OCI-LY3 (cell line): Measurements from ENCODE around the gene TMEFF1.

Experiments used
- H2AFZ ChIP-seq: fragments of 200-600, 300-600 bp; shearing (Covaris generic); 2 replicates; pipeline ENCODE4 v1.6.0; 2014; ENCODE audit warnings: antibody characterized with exemption, low read depth, low read length
- H3K27ac ChIP-seq: fragments of 200-600, 300-600 bp; sonication (generic); 2 replicates; pipeline ENCODE4 v1.5.1; 2014; ENCODE audit warnings: mild to moderate bottlenecking, low read length, moderate library complexity, mixed read lengths
- H3K27me3 ChIP-seq: fragments of 200-600, 300-600 bp; sonication (generic); 2 replicates; pipeline ENCODE4 v1.6.1; 2014; ENCODE audit warnings: low read depth, low read length, mixed read lengths
- H3K36me3 ChIP-seq: fragments of 200-600, 300-600 bp; sonication (generic); replicated peaks from 2 replicates; pipeline ENCODE3; 2014; ENCODE audit warnings: low read depth, low read length, mixed read lengths
- H3K4me1 ChIP-seq: fragments of 300-600, 200-600 bp; sonication (generic); 2 replicates; pipeline ENCODE4 v1.6.1; 2014; ENCODE audit warnings: low read length, mixed read lengths
- H3K4me2 ChIP-seq: fragments of 200-600, 300-600 bp; sonication (generic); 2 replicates; pipeline ENCODE4 v1.6.1; 2014; ENCODE audit warnings: low read length, mixed read lengths
- H3K4me3 ChIP-seq: fragments of 300-600, 200-600 bp; sonication (generic); 2 replicates; pipeline ENCODE4 v1.5.1; 2014; ENCODE audit warnings: antibody characterized with exemption, mild to moderate bottlenecking, low read length, moderate library complexity
- H3K79me2 ChIP-seq: fragments of 300-600, 200-600 bp; shearing (Covaris generic); 2 replicates; pipeline ENCODE4 v1.6.1; 2014; ENCODE audit warnings: mild to moderate bottlenecking, low read length, mixed read lengths
- H3K9ac ChIP-seq: fragments of 300-600, 200-600 bp; shearing (Covaris generic); 2 replicates; pipeline ENCODE4 v1.6.0; 2014; ENCODE audit warnings: mild to moderate bottlenecking, low read length, moderate library complexity
- H3K9me3 ChIP-seq: fragments of 200-600, 300-600 bp; shearing (Covaris generic); 2 replicates; pipeline ENCODE4 v1.6.1; 2014; ENCODE audit warnings: low read length, mixed read lengths; ENCODE audit not compliant: insufficient read depth
- H4K20me1 ChIP-seq: fragments of 200-600, 300-600 bp; sonication (generic); 2 replicates; pipeline ENCODE4 v1.6.1; 2016; ENCODE audit warnings: low read length, mixed read lengths; ENCODE audit not compliant: insufficient read depth
- EZH2phosphoT487 ChIP-seq: fragments of 200-600 bp; shearing (Covaris generic); IDR thresholded peaks from 2 replicates; pipeline ENCODE4 v1.6.1; 2018; ENCODE audit warnings: antibody characterized with exemption, mixed run types, low read depth
- TF ChIP-seq, protein P1 (sequence below): fragments of 200-600, 300-600 bp; sonication (generic); IDR thresholded peaks from 2 replicates; pipeline ENCODE4 v1.5.1; 2014; ENCODE audit warnings: antibody characterized with exemption, low read length, low read depth

The TMEFF1 gene

GRCh38 chr9:100427366-100428263 lies 45.3 kb upstream of the TMEFF1 start:
- Histone ChIP-seq H2AFZ (peak overlapping the region; percentile 74), H3K79me2 (peaks cover 29% of the 10 kb centered on the region), H3K9me3 (no peaks in the 10 kb centered on the region), H4K20me1 (no peaks in the 10 kb centered on the region), H3K4me1 (peaks cover 16% of the 10 kb centered on the region), H3K27me3 (no peaks in the 10 kb centered on the region), H3K4me2 (peak overlapping the region; percentile 84), H3K4me3 (peak overlapping the region; percentile 99), H3K9ac (peak overlapping the region; percentile 80), H3K36me3 (no peaks in the 10 kb centered on the region), H3K27ac (no peak overlapping the region)
- TF ChIP-seq, protein P1, sequence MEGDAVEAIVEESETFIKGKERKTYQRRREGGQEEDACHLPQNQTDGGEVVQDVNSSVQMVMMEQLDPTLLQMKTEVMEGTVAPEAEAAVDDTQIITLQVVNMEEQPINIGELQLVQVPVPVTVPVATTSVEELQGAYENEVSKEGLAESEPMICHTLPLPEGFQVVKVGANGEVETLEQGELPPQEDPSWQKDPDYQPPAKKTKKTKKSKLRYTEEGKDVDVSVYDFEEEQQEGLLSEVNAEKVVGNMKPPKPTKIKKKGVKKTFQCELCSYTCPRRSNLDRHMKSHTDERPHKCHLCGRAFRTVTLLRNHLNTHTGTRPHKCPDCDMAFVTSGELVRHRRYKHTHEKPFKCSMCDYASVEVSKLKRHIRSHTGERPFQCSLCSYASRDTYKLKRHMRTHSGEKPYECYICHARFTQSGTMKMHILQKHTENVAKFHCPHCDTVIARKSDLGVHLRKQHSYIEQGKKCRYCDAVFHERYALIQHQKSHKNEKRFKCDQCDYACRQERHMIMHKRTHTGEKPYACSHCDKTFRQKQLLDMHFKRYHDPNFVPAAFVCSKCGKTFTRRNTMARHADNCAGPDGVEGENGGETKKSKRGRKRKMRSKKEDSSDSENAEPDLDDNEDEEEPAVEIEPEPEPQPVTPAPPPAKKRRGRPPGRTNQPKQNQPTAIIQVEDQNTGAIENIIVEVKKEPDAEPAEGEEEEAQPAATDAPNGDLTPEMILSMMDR = no peak
- TF ChIP-seq EZH2phosphoT487 = no peak

DNA sequence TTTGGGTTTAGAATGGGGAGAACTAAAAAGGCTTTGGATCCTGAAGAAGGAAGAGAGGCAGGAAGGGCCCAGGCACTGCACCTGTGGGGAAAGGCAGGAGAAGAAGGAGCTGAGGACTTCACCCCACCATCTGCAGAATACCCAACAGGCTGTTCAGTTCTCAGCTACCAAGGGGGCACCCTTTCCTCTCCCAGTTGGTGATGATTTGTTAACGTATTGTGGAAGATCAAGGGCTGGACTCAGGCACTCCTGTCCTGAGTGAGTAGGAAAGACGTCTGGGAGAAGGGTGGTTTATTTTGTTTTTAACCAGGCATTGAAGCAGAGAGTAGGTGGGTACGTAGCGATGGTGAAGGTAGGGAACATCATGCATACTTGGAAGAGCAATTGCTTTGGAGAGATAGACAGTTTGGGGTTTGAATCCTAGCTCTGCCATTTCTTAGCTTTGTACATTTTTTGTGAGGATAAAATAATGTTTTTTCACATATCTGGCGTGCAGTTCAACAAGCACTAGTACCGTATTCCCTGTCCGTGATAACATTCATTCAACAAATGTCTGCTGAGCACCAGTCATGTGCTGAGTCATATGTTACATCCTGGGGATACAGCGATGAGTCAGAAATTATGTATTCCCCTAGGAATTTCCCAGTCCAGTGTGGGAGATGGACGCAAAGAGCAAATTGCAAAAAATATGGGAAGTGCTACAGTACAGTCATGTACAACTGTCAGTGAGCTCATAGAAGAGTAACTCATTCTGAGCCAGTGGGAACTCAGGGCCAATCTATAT lies 43.9 kb upstream of the TMEFF1 start:
- Histone ChIP-seq H4K20me1 (no peaks in the 10 kb centered on the region), H3K4me1 (peaks cover 16% of the 10 kb centered on the region), H3K27me3 (no peaks in the 10 kb centered on the region), H3K4me3 (no peak overlapping the region), H3K27ac (no peak overlapping the region), H3K9ac (no peak overlapping the region), H3K9me3 (no peaks in the 10 kb centered on the region), H3K4me2 (no peak overlapping the region), H3K36me3 (no peaks in the 10 kb centered on the region), H3K79me2 (peaks cover 29% of the 10 kb centered on the region), H2AFZ (no peak overlapping the region)
- no peak for TF ChIP-seq EZH2phosphoT487
- TF ChIP-seq, protein P1 = no peak

GRCh38 chr9:100430286-100430940 lies 42.5 kb upstream of the TMEFF1 start:
- no peaks in the 10 kb centered on the region for H3K27me3 ChIP-seq
- TF ChIP-seq EZH2phosphoT487 = no peak
- TF ChIP-seq, protein P1 = no peak
- peaks cover 29% of the 10 kb centered on the region for H3K79me2 ChIP-seq
- no peaks in the 10 kb centered on the region for H3K9me3 ChIP-seq
- no peaks in the 10 kb centered on the region for H3K36me3 ChIP-seq
- no peak overlapping the region for H3K9ac ChIP-seq
- H2AFZ ChIP-seq = no peak overlapping the region
- H3K4me2 ChIP-seq = no peak overlapping the region
- H3K27ac ChIP-seq = no peak overlapping the region
- H3K4me1 ChIP-seq = peaks cover 16% of the 10 kb centered on the region
- H4K20me1 ChIP-seq = no peaks in the 10 kb centered on the region
- H3K4me3 ChIP-seq = no peak overlapping the region

DNA sequence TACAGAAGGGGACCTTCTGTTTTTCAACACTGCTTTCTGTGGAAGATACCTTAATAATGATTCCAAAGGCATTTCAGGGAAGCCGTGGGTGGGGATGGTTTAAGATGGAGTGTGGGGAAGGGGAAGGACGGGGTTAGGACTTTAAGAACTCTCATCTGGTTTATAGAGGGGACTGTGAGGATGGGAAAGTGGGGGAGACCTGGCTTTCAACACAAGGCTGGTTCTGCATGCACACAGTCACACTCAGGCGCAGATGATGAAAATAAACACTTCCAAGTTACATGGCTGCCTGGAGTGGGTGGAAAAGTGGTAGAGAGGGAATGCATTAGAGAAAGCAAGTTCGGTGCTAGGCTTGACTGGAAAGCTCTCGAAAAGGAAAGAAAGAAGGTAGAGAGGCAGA lies 41.1 kb upstream of the TMEFF1 start:
- no peaks in the 10 kb centered on the region for H3K27me3 ChIP-seq
- no peak overlapping the region for H3K27ac ChIP-seq
- no peaks in the 10 kb centered on the region for H3K9me3 ChIP-seq
- H3K4me3 ChIP-seq = no peak overlapping the region
- H3K4me1 ChIP-seq = peaks cover 10% of the 10 kb centered on the region
- H2AFZ ChIP-seq = no peak overlapping the region
- H4K20me1 ChIP-seq = no peaks in the 10 kb centered on the region
- H3K9ac ChIP-seq = no peak overlapping the region
- no peak for TF ChIP-seq EZH2phosphoT487
- peaks cover 34% of the 10 kb centered on the region for H3K79me2 ChIP-seq
- no peaks in the 10 kb centered on the region for H3K36me3 ChIP-seq
- no peak overlapping the region for H3K4me2 ChIP-seq
